Hematopoietic multipotent progenitor cell treated with erythropoietin and hydrocortisone succinate and interleukin-3 and kit ligand, for 15 days (in vitro differentiated cells): ENCODE results near the gene TFIP11.
"Not testable (repeated sequence)": the region's sequence is repeated elsewhere in the genome, so short reads cannot be mapped to it uniquely, and the experiment has no call there.

Source experiments
- DNase-seq: peaks from one replicate; pipeline ENCODE4 v3.0.0-alpha.2; 2015; ENCODE audit warnings: low spot score

The TFIP11 gene

DNA sequence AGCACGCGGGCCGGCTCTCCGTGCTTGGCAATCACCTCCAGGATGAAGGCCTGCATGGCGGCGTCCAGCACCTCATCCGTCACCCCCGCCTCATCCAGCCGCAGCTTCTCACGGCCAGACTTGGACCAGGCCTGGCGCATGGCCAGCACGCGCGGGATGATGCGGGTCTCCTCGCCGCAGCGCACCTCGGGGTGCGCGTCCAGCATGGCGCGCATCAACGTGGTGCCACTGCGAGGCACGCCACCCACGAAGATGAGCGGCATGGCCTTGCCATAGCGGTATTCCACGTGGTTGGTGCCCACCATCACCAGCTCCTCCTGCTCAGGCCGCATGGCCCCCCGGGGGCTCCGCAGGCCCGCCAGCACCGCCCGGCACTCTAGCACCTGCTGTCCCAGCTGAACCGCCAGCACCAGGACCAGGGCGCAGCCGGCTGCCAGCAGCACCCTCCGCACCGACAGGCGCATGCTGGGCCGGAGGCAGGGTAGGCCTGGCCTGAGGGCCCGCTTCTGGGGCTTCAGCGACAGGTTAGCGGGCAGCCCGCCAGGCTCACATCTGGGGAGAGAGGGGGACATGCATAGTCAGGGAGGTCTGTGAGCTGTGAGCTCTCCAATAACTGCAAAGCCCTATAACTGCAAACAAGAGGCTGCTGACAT lies 29.0 kb upstream of the TFIP11 start:
- no peak for DNase-seq

DNA sequence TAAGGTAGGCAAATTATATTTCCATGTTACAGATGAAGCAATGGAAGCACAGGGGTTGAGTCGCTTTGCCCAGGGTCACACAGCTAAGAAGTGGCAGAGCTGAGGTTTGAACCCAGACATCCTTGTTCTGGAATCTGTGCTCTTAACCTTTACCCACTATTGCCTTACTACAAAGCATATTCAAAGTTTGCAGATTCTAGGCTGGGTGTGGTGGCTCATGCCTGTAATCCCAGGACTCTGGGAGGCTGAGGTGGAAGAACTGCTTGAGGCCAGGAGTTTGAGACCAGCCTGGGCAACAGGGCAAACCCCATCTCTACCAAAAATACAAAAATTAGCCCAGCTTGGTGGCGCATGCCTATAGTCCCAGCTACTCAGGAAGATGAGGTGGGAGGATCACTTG lies 27.8 kb upstream of the TFIP11 start:
- no peak for DNase-seq

DNA sequence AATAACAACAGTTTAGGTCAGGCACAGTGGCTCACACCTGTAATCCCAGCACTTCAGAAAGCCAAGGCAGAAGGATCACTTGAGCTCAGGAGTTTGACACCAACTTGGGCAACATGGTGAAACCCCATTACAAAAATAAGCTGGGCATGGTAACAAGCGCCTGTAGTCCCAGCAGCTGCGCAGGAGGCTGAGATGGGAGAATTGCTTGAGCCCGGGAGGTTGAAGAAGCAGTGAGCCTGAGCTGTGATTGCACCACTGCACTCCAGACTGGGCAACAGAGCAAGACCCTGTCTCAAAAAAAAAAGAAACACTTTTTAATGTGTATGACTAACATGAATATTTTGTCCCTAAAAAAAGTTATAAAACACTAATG lies 24.5 kb upstream of the TFIP11 start:
- no peak for DNase-seq

DNA sequence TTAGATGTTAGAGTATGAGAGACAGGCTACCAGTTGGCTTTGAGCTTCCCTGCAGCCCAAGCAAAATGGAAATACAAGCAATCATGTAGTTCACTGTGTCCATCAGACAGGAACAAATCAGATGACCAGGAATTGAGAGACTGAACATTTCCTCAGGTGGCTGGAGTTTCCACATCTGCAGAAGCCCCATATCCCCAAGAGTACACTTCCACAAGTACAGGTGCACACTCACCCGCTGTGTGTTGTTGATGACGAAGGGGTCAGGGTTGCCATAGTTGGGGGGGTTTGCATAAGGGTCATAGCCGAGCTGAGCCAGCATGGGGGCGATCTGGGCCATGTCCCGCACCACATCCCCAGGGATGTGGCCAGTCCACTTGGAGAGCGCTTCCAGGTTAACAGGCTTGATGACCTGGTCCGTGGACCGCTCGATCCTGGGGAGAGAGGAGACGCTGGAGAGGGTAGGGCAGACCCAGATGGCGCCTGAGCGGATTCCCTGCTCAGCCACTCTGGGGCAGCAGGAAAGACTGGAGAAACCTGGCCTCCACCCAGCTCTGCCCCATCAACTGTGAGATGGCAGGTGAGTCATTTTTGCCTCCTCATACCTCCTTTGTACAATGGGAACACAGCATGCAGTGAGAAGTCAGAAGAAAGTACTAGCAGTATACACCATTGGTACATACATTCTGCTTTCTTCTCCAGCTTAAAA lies 23.9 kb upstream of the TFIP11 start:
- DNase-seq, result no peak

DNA sequence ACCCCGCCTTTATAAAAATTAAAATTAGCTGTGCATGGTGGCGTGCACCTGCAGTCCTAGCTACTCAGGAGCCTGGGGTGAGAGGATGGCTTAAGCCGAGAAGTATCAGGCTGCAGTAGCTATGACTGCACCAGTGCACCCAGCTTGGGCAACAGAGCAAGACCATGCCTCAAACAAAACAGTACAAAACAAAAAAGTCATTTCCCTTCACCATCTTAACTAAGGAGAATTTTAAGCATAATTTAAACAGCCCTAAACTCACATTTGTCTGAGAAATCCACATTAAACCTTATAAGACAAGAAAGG lies 23.3 kb upstream of the TFIP11 start:
- DNase-seq, result no peak

DNA sequence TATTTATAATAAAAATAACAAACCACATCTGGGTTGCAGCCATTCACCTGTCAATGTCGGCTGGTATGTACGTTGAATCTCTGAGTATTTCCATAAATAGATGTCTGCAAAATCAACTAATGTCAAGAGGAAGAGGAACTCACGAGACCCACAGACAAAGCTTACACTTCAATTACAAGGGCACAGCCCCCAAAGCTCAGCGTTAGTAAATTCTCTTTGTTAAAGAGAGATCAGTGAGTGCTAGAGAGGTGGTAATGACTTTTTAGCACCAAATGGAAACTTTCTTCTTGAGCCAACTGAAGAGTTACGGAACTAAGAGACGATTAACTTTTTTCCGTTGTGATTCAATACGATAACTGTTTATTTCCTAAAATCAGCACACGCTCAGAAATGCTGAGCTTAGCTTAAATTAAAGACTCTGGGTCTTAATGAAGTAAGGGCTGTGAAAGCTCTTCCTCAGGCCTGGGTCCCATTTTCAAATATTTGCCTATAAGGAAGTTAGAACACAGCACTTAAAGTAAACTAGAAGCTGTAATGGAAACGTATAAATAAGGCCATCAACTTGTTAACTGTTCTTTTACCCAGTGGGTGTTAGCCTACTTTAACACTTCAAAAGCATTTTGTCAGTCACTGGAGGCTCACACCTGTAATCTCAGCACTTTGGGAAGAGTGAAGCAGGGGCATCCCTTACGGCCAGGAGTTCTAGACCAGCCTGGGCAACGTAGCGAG lies 22.8 kb upstream of the TFIP11 start:
- no peak for DNase-seq

DNA sequence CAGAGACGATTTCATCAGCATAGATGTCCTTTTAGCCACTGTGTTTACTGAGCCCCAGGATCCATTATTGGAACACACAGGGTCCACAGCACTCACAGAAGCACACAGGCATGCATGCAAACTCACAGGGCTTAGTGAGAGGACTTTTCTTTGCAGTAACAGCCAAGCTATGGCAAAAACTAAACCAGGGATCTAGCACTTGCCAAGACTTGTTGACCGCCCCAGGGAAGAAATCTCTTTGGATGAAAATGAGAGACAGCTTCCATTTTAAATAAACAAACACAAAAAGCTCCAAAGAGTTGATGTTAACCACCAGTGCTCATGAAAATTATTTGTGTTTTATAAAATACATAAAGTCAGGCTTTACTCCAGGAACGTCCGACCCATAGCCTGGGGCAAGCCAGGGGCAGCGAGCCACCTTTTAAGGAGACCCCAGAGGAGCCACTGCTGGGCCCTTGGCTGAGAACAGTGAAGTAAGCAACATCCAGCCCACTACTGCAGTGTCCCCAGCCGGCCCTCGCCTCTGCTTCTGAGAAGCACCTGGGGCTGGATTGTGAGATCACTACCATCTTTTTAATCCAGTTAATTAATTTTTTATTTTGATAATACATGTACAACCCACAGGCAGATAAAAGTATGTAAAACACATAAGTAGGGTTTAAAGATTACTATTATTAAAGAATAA lies 22.0 kb upstream of the TFIP11 start:
- DNase-seq, result no peak

DNA sequence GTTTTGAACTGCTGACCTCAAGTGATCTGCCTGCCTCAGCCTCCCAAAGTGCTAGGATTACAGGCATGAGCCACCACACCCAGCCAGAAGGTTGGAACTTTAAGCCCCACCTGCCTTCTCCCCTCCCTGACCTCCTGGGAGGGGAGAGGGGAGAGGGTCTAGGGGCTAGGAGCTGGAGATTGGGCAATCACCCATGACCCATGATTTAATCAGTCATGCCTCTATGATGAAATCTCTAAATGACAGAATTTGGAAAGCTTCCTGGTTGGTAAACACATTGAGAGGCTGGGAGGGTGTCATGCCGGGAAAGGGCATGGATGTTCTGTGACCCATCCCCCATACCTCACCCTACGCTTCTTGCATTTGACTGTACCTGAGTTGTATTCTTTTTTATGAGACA lies 17.1 kb upstream of the TFIP11 start:
- no peak for DNase-seq

DNA sequence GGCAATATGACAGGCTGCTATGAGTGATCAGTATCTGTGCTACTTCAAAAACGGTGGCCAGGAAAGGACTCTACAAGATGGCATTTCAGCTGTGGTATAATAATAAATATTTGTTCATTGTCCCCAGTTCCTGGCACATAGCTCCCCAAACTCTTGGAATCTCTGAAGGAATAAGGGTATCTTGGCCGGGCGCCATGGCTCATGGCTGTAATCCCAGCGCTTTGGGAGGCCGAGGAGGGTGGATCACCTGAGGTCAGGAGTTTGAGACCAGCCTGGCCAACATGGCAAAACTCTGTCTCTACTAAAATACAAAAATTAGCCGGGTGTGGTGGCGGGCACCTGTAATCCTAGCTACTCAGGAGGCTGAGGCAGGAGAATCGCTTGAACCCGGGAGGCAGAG lies 16.2 kb upstream of the TFIP11 start:
- DNase-seq, result not testable (repeated sequence)

DNA sequence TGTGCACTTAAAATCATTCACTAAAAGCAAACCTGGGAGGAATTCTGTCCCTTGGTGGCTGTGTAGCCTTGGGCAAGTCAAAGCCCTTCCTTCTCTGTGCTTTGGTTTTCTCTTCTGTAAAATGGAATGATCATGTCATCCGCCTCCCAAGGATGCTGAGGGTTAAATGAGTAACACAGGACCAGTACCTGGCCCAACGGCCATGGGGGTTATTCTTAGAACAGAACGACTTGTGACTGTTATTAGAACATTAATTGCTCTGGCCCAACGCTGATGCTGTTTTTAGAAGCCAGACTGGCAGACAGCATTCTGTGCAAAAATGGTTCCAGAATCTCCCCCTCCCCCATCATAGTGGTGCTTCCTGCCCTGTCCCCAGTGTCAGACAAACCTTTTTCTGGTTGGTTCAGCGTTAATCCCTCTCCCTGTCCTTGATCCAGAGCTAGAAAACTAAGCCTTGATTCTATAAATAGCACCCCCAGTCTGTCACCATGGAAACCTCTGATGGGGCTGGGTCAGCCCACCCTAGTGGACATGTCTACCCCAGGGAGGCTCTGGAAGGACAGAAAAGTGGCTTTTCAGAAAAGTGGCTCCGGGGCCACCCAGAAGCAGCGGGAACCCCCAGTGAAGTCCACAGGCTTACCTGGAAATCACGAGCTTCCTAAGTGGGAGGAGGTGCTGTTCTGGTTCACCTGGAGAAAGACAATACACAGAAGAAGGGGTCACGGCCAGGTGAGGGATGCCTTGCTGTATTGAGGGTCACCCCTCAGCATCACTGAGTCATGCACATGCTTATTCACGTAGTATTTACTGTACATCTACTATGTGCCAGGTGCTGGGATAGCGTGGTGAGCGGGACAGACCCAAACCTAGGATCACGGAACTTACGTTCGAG lies 15.5 kb upstream of the TFIP11 start:
- no peak for DNase-seq

DNA sequence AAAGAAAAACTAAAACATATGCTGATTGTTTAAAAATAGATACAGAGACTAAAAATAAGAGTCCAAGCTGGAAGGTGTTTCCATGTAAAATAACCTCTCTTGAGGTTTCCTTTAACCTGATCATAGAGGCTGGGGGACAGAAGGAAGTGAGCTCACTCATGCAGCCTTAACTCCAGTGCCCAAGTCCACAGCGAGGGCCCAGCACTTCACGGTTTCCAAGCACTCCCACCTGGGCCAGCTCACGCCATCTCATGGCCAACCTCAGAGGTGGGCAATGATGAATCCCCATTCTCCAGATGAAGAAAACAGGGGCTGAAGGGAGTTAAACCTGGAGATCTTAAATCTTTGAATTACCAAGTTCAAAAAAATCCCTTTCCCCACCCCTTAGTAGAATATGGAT lies 14.9 kb upstream of the TFIP11 start:
- no peak for DNase-seq

DNA sequence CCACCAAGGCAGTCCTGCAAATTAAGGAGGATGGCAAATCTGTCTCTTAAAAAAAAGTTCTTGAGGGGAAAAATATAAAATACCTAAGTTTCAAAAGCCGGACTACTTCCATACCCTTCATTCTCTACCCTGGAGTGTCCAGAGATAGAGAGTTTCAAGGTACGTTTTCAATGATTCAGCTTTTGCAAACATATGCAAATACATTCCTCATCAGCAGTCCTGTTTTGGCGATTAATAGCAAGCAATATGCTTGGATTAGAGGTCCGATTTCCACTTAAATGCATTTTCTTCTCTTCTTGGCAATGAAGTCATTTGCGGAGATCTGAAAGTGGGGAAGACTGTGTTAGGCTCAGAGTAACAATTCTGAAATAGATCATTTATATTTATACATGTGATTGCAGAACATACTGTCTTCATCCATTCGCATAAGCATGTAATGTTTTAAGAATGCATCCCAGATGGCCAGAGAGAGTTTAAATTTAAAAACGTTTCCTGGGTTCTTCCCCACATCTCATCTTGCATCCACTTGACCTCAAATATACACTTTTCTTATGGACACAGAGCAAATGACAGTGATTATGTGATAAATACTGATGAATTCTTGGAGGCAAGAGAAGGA lies 13.8 kb upstream of the TFIP11 start:
- no peak for DNase-seq

DNA sequence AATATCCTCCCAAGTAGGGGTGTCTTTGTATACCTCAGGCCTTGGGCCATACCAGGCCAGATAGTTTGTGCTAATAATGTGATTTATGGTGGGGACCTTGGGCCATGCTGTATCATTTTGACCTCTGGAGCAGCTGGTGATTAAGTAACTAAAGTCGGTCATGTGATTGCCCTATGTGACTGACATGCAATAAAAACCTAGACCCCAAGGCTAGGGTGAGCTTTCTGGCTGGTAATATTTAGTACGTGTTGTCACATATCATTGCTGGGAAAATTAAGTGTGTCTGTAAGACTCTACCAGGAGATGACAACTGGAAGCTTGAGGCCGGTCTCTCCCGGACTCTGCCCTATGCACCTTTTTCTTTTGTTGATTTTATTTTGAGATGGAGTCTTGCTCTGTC lies 12.6 kb upstream of the TFIP11 start:
- no peak for DNase-seq

DNA sequence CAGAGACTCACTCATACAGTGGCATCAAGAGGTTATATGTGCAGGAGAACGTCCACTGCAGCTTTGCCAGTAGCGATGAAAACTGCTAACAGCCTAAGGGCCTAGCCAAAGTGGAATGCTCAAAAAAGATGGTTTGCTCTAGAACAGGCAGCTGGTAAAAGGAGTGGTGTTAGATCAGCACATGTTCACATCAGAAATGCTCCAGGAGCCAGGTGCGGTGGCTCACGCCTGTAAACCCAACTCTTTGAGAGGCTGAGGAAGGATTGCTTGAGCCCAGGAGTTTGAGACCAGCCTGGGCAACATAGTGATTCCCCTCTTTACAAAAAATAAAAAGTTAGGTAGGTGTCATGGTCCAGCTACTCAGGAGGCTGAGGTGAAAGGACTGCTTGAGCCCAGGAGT lies 10.3 kb upstream of the TFIP11 start:
- DNase-seq, result no peak

DNA sequence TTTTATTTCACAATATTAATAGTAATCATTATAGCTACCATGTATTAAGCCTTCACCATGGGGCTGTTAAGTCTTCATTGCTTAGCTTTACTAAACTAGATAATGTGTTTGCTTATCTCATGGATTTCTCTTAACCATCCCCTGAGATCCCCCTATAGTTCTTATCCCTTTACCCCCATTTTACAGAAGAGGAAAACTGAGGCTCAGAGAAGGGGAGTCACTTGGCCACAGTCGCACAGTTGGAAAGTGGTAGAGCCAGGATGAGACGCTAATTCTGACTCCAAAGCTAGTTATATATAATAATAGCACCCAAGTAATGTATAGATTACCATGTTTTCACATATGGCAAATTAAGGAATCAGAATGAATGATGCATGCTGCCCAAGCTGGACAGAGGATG lies 9.7 kb upstream of the TFIP11 start:
- no peak for DNase-seq

DNA sequence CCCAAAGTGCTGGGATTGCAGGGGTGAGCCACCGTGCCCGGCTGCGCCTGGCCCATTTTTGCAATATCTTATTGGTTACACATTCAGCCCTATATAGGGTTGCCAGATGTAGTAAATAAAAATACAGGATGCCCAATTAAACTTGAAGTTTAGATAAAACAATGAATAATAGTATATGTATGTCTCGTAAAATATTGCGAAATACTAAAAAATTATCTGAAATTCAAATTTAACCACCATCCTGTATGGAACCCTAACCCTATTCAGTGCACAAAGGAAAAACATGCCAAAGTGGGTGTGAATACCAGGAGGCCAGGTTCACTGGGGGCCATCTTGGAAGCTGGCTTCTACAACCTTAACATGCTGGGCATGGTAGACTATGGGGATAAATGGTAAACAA lies 5.2 kb upstream of the TFIP11 start:
- DNase-seq, result no peak

DNA sequence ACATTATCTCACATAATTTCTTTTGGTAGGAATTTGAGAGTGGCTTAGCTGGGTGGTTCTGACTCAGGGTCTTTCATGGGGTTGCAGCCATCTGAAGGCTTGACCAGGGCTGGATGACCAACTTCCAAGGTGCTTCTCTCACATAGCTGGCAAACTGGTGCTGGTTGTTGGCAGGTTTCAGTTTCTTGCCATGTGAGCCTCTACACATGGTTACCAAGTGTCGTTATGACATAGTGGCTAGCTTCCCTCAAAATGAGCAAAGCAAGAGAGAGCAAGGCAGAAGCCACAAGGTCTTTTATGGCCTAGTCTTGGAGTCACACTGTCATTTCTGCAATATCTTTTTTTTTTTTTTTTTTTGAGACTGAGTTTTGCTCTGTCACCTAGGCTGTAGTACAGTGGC lies 4.2 kb upstream of the TFIP11 start:
- no peak for DNase-seq

DNA sequence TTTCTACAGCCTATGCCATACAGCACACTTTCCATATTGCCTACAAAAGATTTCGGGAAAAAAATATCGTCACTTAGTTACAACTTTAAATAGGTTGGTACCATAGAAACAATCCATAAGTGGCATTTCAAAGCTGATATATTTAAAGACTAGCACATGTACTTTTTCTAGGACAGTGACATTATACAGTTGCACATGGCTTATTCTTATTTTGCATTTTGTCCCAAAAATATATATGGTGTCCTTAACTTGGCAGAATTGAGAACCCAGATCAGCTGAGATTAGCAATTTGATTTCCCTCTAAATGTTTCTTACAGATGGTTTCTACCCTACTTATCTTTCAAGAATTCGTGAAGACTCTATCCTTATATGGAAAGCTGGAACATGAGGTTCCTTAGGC lies 3.7 kb upstream of the TFIP11 start:
- DNase-seq, result no peak

DNA sequence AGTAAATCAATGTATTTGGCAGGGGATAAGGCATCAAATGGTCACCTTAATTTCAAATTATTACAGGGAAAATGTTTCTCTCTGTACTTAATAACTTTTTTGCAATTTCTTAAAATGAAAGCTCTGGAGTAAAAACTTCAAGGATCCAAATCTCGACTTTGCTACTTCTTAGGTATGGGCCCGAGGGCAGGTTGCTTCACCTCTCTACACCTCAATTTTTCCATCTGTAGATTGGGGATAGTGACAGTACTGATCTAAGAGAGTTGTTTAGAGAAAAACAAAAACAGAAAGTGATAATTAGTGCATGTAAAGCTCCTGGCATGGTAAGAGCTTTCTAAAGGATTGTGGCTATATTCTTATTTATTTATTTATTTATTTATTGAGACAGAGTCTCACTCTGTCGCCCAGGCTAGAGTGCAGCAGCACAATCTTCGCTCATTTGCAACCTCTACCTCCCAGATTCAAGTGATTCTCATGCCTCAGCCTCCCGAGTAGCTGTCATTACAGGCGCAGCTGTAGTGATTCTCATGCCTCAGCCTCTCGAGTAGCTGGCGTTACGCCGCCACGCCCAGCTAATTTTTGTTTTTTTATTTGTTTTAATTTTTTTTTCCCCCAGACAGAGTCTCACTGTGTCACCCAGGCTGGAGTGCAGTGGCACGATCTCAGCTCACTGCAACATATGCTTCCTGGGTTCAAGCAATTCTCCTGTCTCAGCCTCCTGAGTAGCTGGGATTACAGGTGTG lies 2.3 kb upstream of the TFIP11 start:
- DNase-seq, result no peak

DNA sequence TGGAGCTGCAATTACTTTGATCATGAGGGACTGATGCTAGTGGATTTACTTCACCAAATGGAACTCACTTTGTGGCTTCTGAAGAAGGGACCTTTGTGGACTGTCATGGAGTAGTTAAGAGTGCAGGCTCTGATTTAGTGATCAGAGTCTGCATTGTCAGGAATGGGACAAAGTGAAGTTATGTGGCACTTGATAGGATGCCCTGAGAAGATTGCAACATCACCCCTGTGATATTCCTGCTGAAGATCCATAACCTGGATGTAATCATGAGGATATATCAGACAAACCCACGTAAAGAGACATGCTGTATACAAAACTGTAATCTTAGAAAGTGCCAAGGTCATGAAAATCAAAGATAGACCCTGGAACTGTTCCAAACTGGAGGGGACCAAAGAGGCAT lies 1.6 kb upstream of the TFIP11 start:
- no peak for DNase-seq

DNA sequence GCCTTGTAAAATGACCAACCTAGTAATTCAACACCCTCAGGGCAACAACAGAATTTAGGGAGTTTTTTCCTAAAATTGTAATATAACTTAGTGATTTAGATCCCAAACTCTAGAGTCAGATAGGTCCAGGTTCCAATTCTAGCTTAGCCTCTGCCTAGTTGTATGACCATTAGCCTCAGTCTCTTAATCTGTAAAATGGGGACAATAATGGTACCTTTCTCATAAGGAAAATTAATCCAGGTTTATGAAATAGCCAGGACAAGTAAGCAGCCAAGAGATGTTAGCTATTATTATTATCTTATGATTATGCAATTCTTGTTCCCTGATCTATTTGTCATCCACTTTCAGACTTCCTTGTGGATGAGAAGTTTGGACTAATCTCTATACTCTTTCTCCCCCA lies 4.1 kb downstream of the TFIP11 start:
- no peak for DNase-seq
